OCI-LY1 (cell line): ENCODE results near the gene CD48.

Source experiments
- H2AFZ ChIP-seq: fragments of 200-600 bp; sonication (generic), shearing (Covaris generic); 2 replicates; pipeline ENCODE4 v1.6.0; 2014; ENCODE audit warnings: antibody characterized with exemption, mild to moderate bottlenecking, low read length
- H3F3A ChIP-seq: fragments of 200-600 bp; sonication (generic), shearing (Covaris generic); 2 replicates; pipeline ENCODE4 v1.6.0; 2014; ENCODE audit warnings: mild to moderate bottlenecking, antibody characterized with exemption, low read length, moderate library complexity; ENCODE audit not compliant: insufficient read depth
- H3K27ac ChIP-seq: fragments of 200-600 bp; sonication (generic); 2 replicates; pipeline ENCODE4 v1.5.1; 2014; ENCODE audit warnings: low read length, mixed run types, mild to moderate bottlenecking, low read depth; ENCODE audit not compliant: poor library complexity, severe bottlenecking
- H3K27me3 ChIP-seq: fragments of 200-600 bp; sonication (generic); 2 replicates; pipeline ENCODE4 v1.6.0; 2014; ENCODE audit warnings: antibody characterized with exemption, mild to moderate bottlenecking, low read length, moderate library complexity; ENCODE audit not compliant: insufficient read depth
- H3K36me3 ChIP-seq: fragments of 200-600 bp; sonication (generic); 2 replicates; pipeline ENCODE4 v1.6.1; 2014; ENCODE audit warnings: mild to moderate bottlenecking, antibody characterized with exemption, low read length, moderate library complexity, mixed read lengths; ENCODE audit not compliant: insufficient read depth
- H3K4me1 ChIP-seq: fragments of 200-600 bp; sonication (generic); 2 replicates; pipeline ENCODE4 v1.5.1; 2014; ENCODE audit warnings: mild to moderate bottlenecking, low read length, moderate library complexity; ENCODE audit not compliant: insufficient read depth, severe bottlenecking
- H3K4me2 ChIP-seq: fragments of 200-600 bp; sonication (generic), shearing (Covaris generic); 2 replicates; pipeline ENCODE4 v1.6.1; 2014; ENCODE audit warnings: low read length
- H3K4me3 ChIP-seq: fragments of 200-600 bp; sonication (generic); 2 replicates; pipeline ENCODE4 v1.5.1; 2014; ENCODE audit warnings: low read length, low read depth, mild to moderate bottlenecking, mixed read lengths; ENCODE audit not compliant: poor library complexity, severe bottlenecking
- H3K79me2 ChIP-seq: fragments of 200-600 bp; shearing (Covaris generic); 2 replicates; pipeline ENCODE4 v1.6.1; 2016; ENCODE audit warnings: mixed run types, low read length, mixed read lengths; ENCODE audit not compliant: insufficient read depth
- H3K9ac ChIP-seq: fragments of 200-600 bp; sonication (generic), shearing (Covaris generic); 2 replicates; pipeline ENCODE4 v1.6.1; 2014; ENCODE audit warnings: mild to moderate bottlenecking, low read length, mixed read lengths
- H3K9me2 ChIP-seq: fragments of 200-600 bp; sonication (generic), shearing (Covaris generic); 2 replicates; pipeline ENCODE4 v1.6.1; 2014; ENCODE audit warnings: low read depth, mild to moderate bottlenecking, low read length, mixed read lengths
- H3K9me3 ChIP-seq: fragments of 200-600 bp; shearing (Covaris generic); 2 replicates; pipeline ENCODE4 v1.6.1; 2014; ENCODE audit warnings: low read length, mixed read lengths
- H4K20me1 ChIP-seq: fragments of 200-600 bp; sonication (generic), shearing (Covaris generic); 2 replicates; pipeline ENCODE4 v1.6.0; 2016; ENCODE audit warnings: mild to moderate bottlenecking, low read length; ENCODE audit not compliant: insufficient read depth
- CTCF ChIP-seq: fragments of 200-600 bp; sonication (generic), shearing (Covaris generic); IDR thresholded peaks from 2 replicates; pipeline ENCODE4 v1.5.1; 2017; ENCODE audit warnings: mild to moderate bottlenecking, antibody characterized with exemption, low read length, moderate library complexity, mixed read lengths
- EZH2 ChIP-seq: fragments of 200-600 bp; sonication (generic), shearing (Covaris generic); IDR thresholded peaks from 2 replicates; pipeline ENCODE4 v1.8.0; 2017; ENCODE audit warnings: borderline replicate concordance, mixed run types, mild to moderate bottlenecking, antibody characterized with exemption, low read length, moderate library complexity, mixed read lengths

Gene CD48

GRCh38 chr1:160646180-160646579 lies 65.4 kb downstream of the CD48 start:
- Histone ChIP-seq H3K9me2 (no peaks in the 10 kb centered on the region), H2AFZ (no peak overlapping the region), H3K9ac (peak overlapping the region; percentile 40; the same call in 1 of the 2 replicates), H3K27ac (peak overlapping the region; percentile 0), H3K79me2 (no peaks in the 10 kb centered on the region), H3K4me3 (peak overlapping the region; percentile 12), H4K20me1 (no peaks in the 10 kb centered on the region), H3K4me2 (peak overlapping the region; percentile 45), H3K36me3 (no peaks in the 10 kb centered on the region), H3K9me3 (no peaks in the 10 kb centered on the region), H3K27me3 (no peaks in the 10 kb centered on the region), H3F3A (no peaks in the 10 kb centered on the region), H3K4me1 (peaks cover 35% of the 10 kb centered on the region)
- no peak for TF ChIP-seq CTCF
- no peak for TF ChIP-seq EZH2

GRCh38 chr1:160645386-160646130 lies 66.1 kb downstream of the CD48 start:
- Histone ChIP-seq H3K4me2 (peak overlapping the region; percentile 45), H3K36me3 (no peaks in the 10 kb centered on the region), H3K9ac (no peak overlapping the region), H3K79me2 (no peaks in the 10 kb centered on the region), H3K4me1 (peaks cover 37% of the 10 kb centered on the region), H3K4me3 (peak overlapping the region; percentile 12), H4K20me1 (no peaks in the 10 kb centered on the region), H3K27me3 (no peaks in the 10 kb centered on the region), H3F3A (no peaks in the 10 kb centered on the region), H3K9me2 (no peaks in the 10 kb centered on the region), H3K9me3 (no peaks in the 10 kb centered on the region), H2AFZ (no peak overlapping the region), H3K27ac (no peak overlapping the region)
- no peak for TF ChIP-seq EZH2
- TF ChIP-seq CTCF, result no peak

- no peaks in the 10 kb centered on the region for H3K36me3 ChIP-seq
- H2AFZ ChIP-seq, result no peak overlapping the region
- H3K27me3 ChIP-seq, result no peaks in the 10 kb centered on the region
- H3K9ac ChIP-seq, result no peak overlapping the region
- H3K27ac ChIP-seq, result no peak overlapping the region
- no peaks in the 10 kb centered on the region for H3K9me3 ChIP-seq
- H3K9me2 ChIP-seq, result no peaks in the 10 kb centered on the region
- H3K4me3 ChIP-seq, result no peak overlapping the region
- H3F3A ChIP-seq, result no peaks in the 10 kb centered on the region
- no peak for TF ChIP-seq EZH2
- TF ChIP-seq CTCF, result no peak
- H3K4me2 ChIP-seq, result no peak overlapping the region
- H3K79me2 ChIP-seq, result no peaks in the 10 kb centered on the region
- no peaks in the 10 kb centered on the region for H4K20me1 ChIP-seq
- peaks cover 46% of the 10 kb centered on the region for H3K4me1 ChIP-seq
Observed at GRCh38 chr1:160644399-160644798, 67.2 kb downstream of the CD48 start.
